Measurements from ENCODE around the gene FBN2.

The FBN2 gene

DNA sequence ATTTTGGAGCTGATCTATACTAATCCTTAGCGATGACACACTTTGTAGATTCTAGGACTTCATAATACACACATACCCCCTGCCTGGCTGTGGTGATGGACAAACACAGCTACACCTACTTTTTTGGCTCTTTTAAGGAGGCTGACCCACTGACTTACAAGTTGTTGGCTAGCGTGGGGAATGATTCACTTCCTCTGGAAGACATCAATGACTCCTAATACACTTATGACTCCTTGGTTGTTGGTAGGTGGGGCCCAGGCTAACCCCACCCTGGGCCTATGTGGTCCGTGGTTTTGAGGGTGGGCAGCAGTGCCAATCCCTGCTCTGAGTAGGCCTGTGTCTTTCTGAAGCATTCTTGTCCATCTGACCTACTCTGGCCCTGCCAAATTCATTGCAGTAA, 310.0 kb downstream of the FBN2 start:
- ATAC-seq, result peak; percentile 66
- TF ChIP-seq GLIS3 (CRISPR knock-in tag; IDR thresholded peaks at IDR 0.05) (no peak), CREB5 (CRISPR knock-in tag; IDR thresholded peaks at IDR 0.05; ENCODE audit: low read depth) (no peak), TCF4 (CRISPR knock-in tag; IDR thresholded peaks at IDR 0.05; ENCODE audit: borderline replicate concordance) (no peak), ARNTL (CRISPR knock-in tag; IDR thresholded peaks at IDR 0.05; ENCODE audit: borderline replicate concordance, low read depth) (no peak), OSR1 (CRISPR knock-in tag; IDR thresholded peaks at IDR 0.05) (no peak), CSDC2 (CRISPR knock-in tag; IDR thresholded peaks at IDR 0.05) (no peak), ZFP30 (CRISPR knock-in tag; IDR thresholded peaks at IDR 0.05) (no peak), TOX (CRISPR knock-in tag; IDR thresholded peaks at IDR 0.05; ENCODE audit: borderline replicate concordance) (no peak), BACH2 (CRISPR knock-in tag; IDR thresholded peaks at IDR 0.05; ENCODE audit: borderline replicate concordance) (no peak), RARB (CRISPR knock-in tag; IDR thresholded peaks at IDR 0.05) (no peak), ZNF8 (CRISPR knock-in tag; IDR thresholded peaks at IDR 0.05) (no peak), ESRRG (CRISPR knock-in tag; IDR thresholded peaks at IDR 0.05) (no peak), ZNF70 (CRISPR knock-in tag; IDR thresholded peaks at IDR 0.05) (no peak), ZNF565 (CRISPR knock-in tag; conservative IDR thresholded peaks at IDR 0.05; ENCODE audit: low read depth) (no peak), ZC3H10 (CRISPR knock-in tag; IDR thresholded peaks at IDR 0.05) (no peak), TSHZ2 (CRISPR knock-in tag; IDR thresholded peaks at IDR 0.05) (no peak)
- TF ChIP-seq, protein P1, sequence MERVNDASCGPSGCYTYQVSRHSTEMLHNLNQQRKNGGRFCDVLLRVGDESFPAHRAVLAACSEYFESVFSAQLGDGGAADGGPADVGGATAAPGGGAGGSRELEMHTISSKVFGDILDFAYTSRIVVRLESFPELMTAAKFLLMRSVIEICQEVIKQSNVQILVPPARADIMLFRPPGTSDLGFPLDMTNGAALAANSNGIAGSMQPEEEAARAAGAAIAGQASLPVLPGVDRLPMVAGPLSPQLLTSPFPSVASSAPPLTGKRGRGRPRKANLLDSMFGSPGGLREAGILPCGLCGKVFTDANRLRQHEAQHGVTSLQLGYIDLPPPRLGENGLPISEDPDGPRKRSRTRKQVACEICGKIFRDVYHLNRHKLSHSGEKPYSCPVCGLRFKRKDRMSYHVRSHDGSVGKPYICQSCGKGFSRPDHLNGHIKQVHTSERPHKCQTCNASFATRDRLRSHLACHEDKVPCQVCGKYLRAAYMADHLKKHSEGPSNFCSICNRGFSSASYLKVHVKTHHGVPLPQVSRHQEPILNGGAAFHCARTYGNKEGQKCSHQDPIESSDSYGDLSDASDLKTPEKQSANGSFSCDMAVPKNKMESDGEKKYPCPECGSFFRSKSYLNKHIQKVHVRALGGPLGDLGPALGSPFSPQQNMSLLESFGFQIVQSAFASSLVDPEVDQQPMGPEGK (CRISPR knock-in tag; IDR thresholded peaks at IDR 0.05; ENCODE audit: borderline replicate concordance), result no peak
- TF ChIP-seq, protein P2, sequence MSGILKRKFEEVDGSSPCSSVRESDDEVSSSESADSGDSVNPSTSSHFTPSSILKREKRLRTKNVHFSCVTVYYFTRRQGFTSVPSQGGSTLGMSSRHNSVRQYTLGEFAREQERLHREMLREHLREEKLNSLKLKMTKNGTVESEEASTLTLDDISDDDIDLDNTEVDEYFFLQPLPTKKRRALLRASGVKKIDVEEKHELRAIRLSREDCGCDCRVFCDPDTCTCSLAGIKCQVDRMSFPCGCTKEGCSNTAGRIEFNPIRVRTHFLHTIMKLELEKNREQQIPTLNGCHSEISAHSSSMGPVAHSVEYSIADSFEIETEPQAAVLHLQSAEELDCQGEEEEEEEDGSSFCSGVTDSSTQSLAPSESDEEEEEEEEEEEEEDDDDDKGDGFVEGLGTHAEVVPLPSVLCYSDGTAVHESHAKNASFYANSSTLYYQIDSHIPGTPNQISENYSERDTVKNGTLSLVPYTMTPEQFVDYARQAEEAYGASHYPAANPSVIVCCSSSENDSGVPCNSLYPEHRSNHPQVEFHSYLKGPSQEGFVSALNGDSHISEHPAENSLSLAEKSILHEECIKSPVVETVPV (CRISPR knock-in tag; IDR thresholded peaks at IDR 0.05), result no peak
- TF ChIP-seq, protein P3, sequence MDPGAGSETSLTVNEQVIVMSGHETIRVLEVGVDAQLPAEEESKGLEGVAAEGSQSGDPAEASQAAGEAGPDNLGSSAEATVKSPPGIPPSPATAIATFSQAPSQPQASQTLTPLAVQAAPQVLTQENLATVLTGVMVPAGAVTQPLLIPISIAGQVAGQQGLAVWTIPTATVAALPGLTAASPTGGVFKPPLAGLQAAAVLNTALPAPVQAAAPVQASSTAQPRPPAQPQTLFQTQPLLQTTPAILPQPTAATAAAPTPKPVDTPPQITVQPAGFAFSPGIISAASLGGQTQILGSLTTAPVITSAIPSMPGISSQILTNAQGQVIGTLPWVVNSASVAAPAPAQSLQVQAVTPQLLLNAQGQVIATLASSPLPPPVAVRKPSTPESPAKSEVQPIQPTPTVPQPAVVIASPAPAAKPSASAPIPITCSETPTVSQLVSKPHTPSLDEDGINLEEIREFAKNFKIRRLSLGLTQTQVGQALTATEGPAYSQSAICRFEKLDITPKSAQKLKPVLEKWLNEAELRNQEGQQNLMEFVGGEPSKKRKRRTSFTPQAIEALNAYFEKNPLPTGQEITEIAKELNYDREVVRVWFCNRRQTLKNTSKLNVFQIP (CRISPR knock-in tag; IDR thresholded peaks at IDR 0.05; ENCODE audit: borderline replicate concordance, low read depth), result no peak

DNA sequence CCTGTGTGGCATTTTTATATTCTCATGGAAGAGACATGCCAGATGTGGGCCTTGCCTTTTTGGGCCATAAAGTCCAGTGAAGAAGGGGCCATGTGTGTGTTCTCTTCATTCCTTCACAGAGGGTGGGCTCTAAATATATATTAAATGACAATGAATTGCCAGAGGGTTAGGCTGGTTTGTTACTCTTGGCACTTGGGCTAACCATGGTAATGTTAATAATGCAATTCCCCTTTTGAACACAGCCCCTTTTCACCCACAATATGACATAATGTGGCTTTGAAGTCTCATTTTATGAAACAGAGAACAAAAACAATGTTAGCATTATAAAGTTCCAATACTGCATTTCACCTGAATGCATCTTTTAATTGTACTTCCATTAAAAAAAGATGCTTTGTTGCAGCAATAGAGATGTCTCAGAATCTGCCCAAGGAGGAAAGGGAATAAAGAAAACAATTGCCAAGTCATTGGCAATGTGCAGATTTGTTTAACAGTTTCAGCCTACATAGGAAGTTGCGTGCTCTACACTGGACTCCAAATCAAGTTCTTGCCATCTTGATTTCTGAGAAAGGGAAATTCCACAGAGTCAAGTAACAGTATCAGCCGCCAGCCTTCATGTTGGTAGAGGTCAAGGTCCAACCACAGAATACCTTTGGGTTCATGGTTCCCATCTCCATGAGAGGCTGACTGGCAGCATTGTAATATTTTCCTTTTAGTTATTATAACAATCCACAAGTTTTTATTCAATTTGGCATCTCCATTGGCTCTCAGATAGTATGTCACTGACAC, 312.6 kb downstream of the FBN2 start:
- ATAC-seq, result no peak
- TF ChIP-seq, protein P2 (CRISPR knock-in tag; IDR thresholded peaks at IDR 0.05), result no peak
- TF ChIP-seq TSHZ2 (CRISPR knock-in tag; IDR thresholded peaks at IDR 0.05), result no peak
- TF ChIP-seq, protein P1 (CRISPR knock-in tag; IDR thresholded peaks at IDR 0.05; ENCODE audit: borderline replicate concordance), result no peak
- no peak for TF ChIP-seq RARB (CRISPR knock-in tag; IDR thresholded peaks at IDR 0.05)
- TF ChIP-seq CREB5 (CRISPR knock-in tag; IDR thresholded peaks at IDR 0.05; ENCODE audit: low read depth), result no peak
- TF ChIP-seq TCF4 (CRISPR knock-in tag; IDR thresholded peaks at IDR 0.05; ENCODE audit: borderline replicate concordance), result no peak
- TF ChIP-seq ARNTL (CRISPR knock-in tag; IDR thresholded peaks at IDR 0.05; ENCODE audit: borderline replicate concordance, low read depth), result no peak
- no peak for TF ChIP-seq ESRRG (CRISPR knock-in tag; IDR thresholded peaks at IDR 0.05)
- no peak for TF ChIP-seq PPARA (CRISPR knock-in tag; IDR thresholded peaks at IDR 0.05; ENCODE audit: borderline replicate concordance)
- no peak for TF ChIP-seq ZFP30 (CRISPR knock-in tag; IDR thresholded peaks at IDR 0.05)
- no peak for TF ChIP-seq OSR1 (CRISPR knock-in tag; IDR thresholded peaks at IDR 0.05)

Measured in SK-N-SH treated with all-trans-retinoic acid at 6 μM for 48 hours (cell line).